Glutamatergic neuron (in vitro differentiated cells): ENCODE data around the gene RALGPS2. TPM values are rescaled to one million over a fixed set of nuclear protein-coding genes. Genes with fewer than 3 reads are reported as not detected.

Experiments used
- DNase-seq: peaks from one replicate; pipeline ENCODE4 v3.0.0; 2022
- H3K27ac Mint-ChIP-seq: one replicate; pipeline ENCODE4 v1.8.0; 2020; ENCODE audit warnings: mild to moderate bottlenecking, mixed read lengths, inconsistent platforms; ENCODE audit not compliant: unreplicated experiment
- H3K27me3 Mint-ChIP-seq: one replicate; pipeline ENCODE4 v1.8.0; 2020; ENCODE audit warnings: mild to moderate bottlenecking, moderate library complexity, mixed read lengths, inconsistent platforms; ENCODE audit not compliant: unreplicated experiment
- H3K36me3 Mint-ChIP-seq: one replicate; pipeline ENCODE4 v1.8.0; 2020; ENCODE audit warnings: mild to moderate bottlenecking, mixed read lengths, inconsistent platforms; ENCODE audit not compliant: unreplicated experiment
- H3K4me1 Mint-ChIP-seq: one replicate; pipeline ENCODE4 v1.8.0; 2020; ENCODE audit warnings: mild to moderate bottlenecking, low read depth, mixed read lengths, inconsistent platforms; ENCODE audit not compliant: unreplicated experiment
- H3K4me3 Mint-ChIP-seq: one replicate; pipeline ENCODE4 v1.8.0; 2020; ENCODE audit warnings: mild to moderate bottlenecking, mixed read lengths, inconsistent platforms; ENCODE audit not compliant: unreplicated experiment
- H3K9me3 Mint-ChIP-seq: one replicate; pipeline ENCODE4 v1.8.0; 2020; ENCODE audit warnings: mild to moderate bottlenecking, moderate library complexity, mixed read lengths, inconsistent platforms; ENCODE audit not compliant: unreplicated experiment
- total RNA-seq: library from RNA; stranded (reverse); fragmentation: NEBNext Ultra II Directional; extraction: Animal tissue kit (Norgen Biotek cat#: 25700); gene quantifications from one replicate; pipeline ENCODE4 v1.2.1, GENCODE V29; 2021; ENCODE audit not compliant: unreplicated experiment
- TF ChIP-seq, protein P1 (sequence below): fragments of 200-600 bp; sonication (generic); IDR thresholded peaks from one replicate; pipeline ENCODE4 v1.5.0; 2021; ENCODE audit not compliant: partially characterized antibody, unreplicated experiment

Gene RALGPS2
- total RNA-seq, 1 donor from 2014 or later: 17.9 TPM

DNA sequence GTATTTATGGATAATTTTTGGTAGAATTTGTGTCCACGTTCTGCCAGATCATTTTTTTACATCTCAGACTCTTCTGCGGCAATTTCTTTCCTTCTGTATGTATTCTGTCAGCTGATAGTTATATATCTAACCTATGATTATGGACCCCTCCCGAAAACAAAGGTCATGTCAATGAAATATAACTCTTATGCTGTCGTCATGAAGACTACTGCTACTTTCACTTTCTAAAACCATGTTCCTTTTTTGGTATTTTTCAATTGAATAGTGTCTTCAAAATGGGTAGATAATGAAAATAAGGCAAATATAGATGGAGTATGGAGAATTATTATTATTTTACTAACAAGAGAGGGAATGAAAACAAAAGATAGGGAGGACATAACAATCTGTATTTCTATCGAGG, 142.6 kb downstream of the RALGPS2 start:
- TF ChIP-seq, protein P1, sequence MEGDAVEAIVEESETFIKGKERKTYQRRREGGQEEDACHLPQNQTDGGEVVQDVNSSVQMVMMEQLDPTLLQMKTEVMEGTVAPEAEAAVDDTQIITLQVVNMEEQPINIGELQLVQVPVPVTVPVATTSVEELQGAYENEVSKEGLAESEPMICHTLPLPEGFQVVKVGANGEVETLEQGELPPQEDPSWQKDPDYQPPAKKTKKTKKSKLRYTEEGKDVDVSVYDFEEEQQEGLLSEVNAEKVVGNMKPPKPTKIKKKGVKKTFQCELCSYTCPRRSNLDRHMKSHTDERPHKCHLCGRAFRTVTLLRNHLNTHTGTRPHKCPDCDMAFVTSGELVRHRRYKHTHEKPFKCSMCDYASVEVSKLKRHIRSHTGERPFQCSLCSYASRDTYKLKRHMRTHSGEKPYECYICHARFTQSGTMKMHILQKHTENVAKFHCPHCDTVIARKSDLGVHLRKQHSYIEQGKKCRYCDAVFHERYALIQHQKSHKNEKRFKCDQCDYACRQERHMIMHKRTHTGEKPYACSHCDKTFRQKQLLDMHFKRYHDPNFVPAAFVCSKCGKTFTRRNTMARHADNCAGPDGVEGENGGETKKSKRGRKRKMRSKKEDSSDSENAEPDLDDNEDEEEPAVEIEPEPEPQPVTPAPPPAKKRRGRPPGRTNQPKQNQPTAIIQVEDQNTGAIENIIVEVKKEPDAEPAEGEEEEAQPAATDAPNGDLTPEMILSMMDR: no peak
- Mint-ChIP-seq H3K27ac (no peak overlapping the region), H3K4me3 (no peak overlapping the region), H3K27me3 (no peaks in the 10 kb centered on the region), H3K36me3 (no peaks in the 10 kb centered on the region), H3K9me3 (no peaks in the 10 kb centered on the region), H3K4me1 (peaks cover 6% of the 10 kb centered on the region)
- DNase-seq: no peak

DNA sequence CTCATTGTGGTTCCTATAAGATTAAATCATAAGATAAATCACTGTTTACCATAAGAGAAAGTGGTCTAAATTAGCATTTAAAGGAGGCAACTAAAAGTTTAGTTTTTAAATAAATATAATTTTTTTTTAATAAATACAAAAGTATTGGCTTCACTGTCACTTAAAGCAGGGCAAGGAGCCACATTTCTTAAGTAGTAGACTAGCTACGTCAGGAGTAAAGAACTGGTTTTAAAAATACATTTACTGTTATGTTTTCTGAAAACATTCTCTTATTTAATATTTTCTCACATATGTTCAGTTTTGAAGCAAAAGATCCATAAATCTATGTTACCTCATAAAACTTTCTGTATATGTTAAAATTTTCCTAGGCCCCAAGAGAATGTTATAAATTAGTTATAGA, 143.7 kb downstream of the RALGPS2 start:
- no peaks in the 10 kb centered on the region for H3K9me3 Mint-ChIP-seq
- H3K27ac Mint-ChIP-seq: no peak overlapping the region
- DNase-seq: no peak
- H3K27me3 Mint-ChIP-seq: no peaks in the 10 kb centered on the region
- H3K4me3 Mint-ChIP-seq: no peak overlapping the region
- TF ChIP-seq, protein P1: no peak
- H3K36me3 Mint-ChIP-seq: no peaks in the 10 kb centered on the region
- peaks cover 6% of the 10 kb centered on the region for H3K4me1 Mint-ChIP-seq

GRCh38 chr1:178869119-178869697, 144.2 kb downstream of the RALGPS2 start:
- Mint-ChIP-seq H3K27me3 (no peaks in the 10 kb centered on the region), H3K4me3 (no peak overlapping the region), H3K27ac (no peak overlapping the region), H3K4me1 (peaks cover 6% of the 10 kb centered on the region), H3K36me3 (no peaks in the 10 kb centered on the region), H3K9me3 (no peaks in the 10 kb centered on the region)
- no peak for DNase-seq
- TF ChIP-seq, protein P1: no peak

- Mint-ChIP-seq H3K27ac (no peak overlapping the region), H3K9me3 (no peaks in the 10 kb centered on the region), H3K27me3 (no peaks in the 10 kb centered on the region), H3K4me1 (peaks cover 6% of the 10 kb centered on the region), H3K4me3 (no peak overlapping the region), H3K36me3 (no peaks in the 10 kb centered on the region)
- DNase-seq: no peak
- TF ChIP-seq, protein P1: no peak
Measured at GRCh38 chr1:178870221-178870620, 145.2 kb downstream of the RALGPS2 start.

DNA sequence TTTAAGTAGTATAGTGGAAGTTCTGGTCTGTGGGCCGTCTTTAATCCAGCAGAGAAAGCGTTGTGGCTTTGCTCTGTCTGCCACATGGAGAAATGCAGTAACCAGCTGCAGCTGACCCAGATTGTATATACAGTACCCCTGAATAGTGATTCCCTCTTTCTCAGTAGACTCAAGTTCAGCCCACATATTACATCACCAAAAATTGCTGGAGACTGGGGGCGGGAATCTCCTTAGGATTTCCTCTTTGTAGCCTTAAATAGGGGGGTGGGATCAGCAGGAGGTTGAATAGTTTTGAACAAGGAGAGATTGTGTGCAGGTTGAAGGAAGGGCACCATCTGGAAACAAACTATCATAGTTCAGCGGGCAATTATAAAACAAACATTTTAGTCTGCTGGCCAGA, 145.9 kb downstream of the RALGPS2 start, which contains the start of gene ANGPTL1:
TSS of gene ANGPTL1 (minus strand) at position 134 of the 400 bp plus-strand sequence. CDS start 5,301 bp downstream, outside the sequence.
- peaks cover 6% of the 10 kb centered on the region for H3K4me1 Mint-ChIP-seq
- TF ChIP-seq, protein P1: no peak
- H3K9me3 Mint-ChIP-seq: no peaks in the 10 kb centered on the region
- H3K27ac Mint-ChIP-seq: no peak within 1 kb of the TSS
- H3K36me3 Mint-ChIP-seq: no peaks in the 10 kb centered on the region
- H3K4me3 Mint-ChIP-seq: no peak within 1 kb of the TSS
- no peaks in the 10 kb centered on the region for H3K27me3 Mint-ChIP-seq
- DNase-seq: no peak
